ENCODE results near the gene HOXC9. TPM values are rescaled to one million over a fixed set of nuclear protein-coding genes. Genes with fewer than 3 reads are reported as not detected.
A peak's percentile ranks its signal among the peaks of the same experiment; 100 is the strongest.

Gene HOXC9
- total and polyA plus RNA-seq, 9 of the 15 experiments (the other 6 are each of a cell fraction or from before 2014, with no cell fraction given) = 1.1 to 10.5 (median 9.3) TPM

DNA sequence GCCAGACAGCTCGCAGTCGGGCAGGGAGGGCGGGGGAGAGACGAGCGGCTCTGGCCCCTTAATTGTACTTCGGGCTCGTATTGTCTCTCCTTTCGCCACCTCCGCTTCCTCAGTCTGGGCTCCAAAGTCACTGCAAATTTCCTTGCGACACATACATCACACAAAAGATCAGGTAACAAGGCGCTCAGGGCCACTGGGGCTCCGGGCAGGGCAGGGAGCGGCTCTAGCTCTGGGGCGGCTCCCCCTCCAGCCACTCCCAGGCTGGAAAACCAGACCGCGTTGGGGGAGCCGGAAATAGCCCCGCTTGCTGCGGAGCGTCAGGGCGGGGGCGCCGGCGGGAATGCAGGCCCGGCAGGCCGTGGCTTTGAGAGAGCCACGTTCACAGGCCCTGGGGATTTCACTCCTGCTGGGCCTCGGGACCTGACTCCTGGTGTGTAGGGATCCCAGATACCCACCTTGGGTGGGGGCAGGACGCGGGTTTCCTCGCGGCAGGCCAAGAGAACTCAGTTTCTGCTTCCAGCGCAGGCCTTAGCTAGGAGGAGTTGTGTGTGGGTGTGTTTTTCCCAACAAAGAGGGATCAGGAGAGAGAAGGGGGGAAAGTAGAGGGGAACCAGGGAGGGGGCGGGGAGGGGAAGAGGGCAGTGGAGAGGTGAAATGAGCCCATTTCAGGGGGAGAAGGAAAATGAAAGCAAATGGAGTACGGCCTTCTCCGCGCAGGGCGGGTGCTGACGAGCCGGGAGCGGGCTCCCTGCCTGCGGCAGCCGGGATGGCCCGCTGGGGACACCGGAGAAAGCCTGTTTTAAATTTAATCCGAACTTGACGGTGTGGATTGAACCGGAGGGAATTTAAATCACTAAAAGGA is 4.4 kb upstream of the HOXC9 start (continued):
- TF ChIP-seq, protein P1, sequence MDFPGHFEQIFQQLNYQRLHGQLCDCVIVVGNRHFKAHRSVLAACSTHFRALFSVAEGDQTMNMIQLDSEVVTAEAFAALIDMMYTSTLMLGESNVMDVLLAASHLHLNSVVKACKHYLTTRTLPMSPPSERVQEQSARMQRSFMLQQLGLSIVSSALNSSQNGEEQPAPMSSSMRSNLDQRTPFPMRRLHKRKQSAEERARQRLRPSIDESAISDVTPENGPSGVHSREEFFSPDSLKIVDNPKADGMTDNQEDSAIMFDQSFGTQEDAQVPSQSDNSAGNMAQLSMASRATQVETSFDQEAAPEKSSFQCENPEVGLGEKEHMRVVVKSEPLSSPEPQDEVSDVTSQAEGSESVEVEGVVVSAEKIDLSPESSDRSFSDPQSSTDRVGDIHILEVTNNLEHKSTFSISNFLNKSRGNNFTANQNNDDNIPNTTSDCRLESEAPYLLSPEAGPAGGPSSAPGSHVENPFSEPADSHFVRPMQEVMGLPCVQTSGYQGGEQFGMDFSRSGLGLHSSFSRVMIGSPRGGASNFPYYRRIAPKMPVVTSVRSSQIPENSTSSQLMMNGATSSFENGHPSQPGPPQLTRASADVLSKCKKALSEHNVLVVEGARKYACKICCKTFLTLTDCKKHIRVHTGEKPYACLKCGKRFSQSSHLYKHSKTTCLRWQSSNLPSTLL (IDR thresholded peaks at IDR 0.05) = no peak
- TF ChIP-seq SMAD2 (IDR thresholded peaks at IDR 0.05; ENCODE audit: low read depth, low read length) = no peak
- TF ChIP-seq, protein P2, sequence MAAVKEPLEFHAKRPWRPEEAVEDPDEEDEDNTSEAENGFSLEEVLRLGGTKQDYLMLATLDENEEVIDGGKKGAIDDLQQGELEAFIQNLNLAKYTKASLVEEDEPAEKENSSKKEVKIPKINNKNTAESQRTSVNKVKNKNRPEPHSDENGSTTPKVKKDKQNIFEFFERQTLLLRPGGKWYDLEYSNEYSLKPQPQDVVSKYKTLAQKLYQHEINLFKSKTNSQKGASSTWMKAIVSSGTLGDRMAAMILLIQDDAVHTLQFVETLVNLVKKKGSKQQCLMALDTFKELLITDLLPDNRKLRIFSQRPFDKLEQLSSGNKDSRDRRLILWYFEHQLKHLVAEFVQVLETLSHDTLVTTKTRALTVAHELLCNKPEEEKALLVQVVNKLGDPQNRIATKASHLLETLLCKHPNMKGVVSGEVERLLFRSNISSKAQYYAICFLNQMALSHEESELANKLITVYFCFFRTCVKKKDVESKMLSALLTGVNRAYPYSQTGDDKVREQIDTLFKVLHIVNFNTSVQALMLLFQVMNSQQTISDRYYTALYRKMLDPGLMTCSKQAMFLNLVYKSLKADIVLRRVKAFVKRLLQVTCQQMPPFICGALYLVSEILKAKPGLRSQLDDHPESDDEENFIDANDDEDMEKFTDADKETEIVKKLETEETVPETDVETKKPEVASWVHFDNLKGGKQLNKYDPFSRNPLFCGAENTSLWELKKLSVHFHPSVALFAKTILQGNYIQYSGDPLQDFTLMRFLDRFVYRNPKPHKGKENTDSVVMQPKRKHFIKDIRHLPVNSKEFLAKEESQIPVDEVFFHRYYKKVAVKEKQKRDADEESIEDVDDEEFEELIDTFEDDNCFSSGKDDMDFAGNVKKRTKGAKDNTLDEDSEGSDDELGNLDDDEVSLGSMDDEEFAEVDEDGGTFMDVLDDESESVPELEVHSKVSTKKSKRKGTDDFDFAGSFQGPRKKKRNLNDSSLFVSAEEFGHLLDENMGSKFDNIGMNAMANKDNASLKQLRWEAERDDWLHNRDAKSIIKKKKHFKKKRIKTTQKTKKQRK (IDR thresholded peaks at IDR 0.05; ENCODE audit: borderline replicate concordance, low read depth, low read length) = no peak
- TF ChIP-seq, protein P3, sequence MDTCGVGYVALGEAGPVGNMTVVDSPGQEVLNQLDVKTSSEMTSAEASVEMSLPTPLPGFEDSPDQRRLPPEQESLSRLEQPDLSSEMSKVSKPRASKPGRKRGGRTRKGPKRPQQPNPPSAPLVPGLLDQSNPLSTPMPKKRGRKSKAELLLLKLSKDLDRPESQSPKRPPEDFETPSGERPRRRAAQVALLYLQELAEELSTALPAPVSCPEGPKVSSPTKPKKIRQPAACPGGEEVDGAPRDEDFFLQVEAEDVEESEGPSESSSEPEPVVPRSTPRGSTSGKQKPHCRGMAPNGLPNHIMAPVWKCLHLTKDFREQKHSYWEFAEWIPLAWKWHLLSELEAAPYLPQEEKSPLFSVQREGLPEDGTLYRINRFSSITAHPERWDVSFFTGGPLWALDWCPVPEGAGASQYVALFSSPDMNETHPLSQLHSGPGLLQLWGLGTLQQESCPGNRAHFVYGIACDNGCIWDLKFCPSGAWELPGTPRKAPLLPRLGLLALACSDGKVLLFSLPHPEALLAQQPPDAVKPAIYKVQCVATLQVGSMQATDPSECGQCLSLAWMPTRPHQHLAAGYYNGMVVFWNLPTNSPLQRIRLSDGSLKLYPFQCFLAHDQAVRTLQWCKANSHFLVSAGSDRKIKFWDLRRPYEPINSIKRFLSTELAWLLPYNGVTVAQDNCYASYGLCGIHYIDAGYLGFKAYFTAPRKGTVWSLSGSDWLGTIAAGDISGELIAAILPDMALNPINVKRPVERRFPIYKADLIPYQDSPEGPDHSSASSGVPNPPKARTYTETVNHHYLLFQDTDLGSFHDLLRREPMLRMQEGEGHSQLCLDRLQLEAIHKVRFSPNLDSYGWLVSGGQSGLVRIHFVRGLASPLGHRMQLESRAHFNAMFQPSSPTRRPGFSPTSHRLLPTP (IDR thresholded peaks at IDR 0.05; ENCODE audit: borderline replicate concordance, extremely low read depth, insufficient read length) = no peak
- no peak for TF ChIP-seq SAFB (IDR thresholded peaks at IDR 0.05; ENCODE audit: borderline replicate concordance, low read depth, low read length)
- peak; percentile 61; the same call in 1 of the 2 replicates for TF ChIP-seq ELF2 (CRISPR knock-in tag; IDR thresholded peaks at IDR 0.05)
- TF ChIP-seq NBN (IDR thresholded peaks at IDR 0.05; ENCODE audit: low read depth) = no peak
- no peak for TF ChIP-seq CBX8 (IDR thresholded peaks at IDR 0.05; ENCODE audit: borderline replicate concordance, extremely low read depth, low read depth, low read length, poor library complexity, severe bottlenecking)
- TF ChIP-seq TCFL5 (CRISPR knock-in tag; conservative IDR thresholded peaks at IDR 0.05) = no peak
- no peak for TF ChIP-seq ZNF143 (CRISPR knock-in tag; IDR thresholded peaks at IDR 0.05)
- no peak for TF ChIP-seq SMAD3 (CRISPR knock-in tag; conservative IDR thresholded peaks at IDR 0.05)
- TF ChIP-seq, protein P4, sequence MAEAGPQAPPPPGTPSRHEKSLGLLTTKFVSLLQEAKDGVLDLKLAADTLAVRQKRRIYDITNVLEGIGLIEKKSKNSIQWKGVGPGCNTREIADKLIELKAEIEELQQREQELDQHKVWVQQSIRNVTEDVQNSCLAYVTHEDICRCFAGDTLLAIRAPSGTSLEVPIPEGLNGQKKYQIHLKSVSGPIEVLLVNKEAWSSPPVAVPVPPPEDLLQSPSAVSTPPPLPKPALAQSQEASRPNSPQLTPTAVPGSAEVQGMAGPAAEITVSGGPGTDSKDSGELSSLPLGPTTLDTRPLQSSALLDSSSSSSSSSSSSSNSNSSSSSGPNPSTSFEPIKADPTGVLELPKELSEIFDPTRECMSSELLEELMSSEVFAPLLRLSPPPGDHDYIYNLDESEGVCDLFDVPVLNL (CRISPR knock-in tag; IDR thresholded peaks at IDR 0.05; ENCODE audit: low read depth) = peak; percentile 61; the same call in 1 of the 2 replicates
- no peak for TF ChIP-seq ZFP36 (IDR thresholded peaks at IDR 0.05; ENCODE audit: low read depth, low read length, partially characterized antibody)
- TF ChIP-seq, protein P5, sequence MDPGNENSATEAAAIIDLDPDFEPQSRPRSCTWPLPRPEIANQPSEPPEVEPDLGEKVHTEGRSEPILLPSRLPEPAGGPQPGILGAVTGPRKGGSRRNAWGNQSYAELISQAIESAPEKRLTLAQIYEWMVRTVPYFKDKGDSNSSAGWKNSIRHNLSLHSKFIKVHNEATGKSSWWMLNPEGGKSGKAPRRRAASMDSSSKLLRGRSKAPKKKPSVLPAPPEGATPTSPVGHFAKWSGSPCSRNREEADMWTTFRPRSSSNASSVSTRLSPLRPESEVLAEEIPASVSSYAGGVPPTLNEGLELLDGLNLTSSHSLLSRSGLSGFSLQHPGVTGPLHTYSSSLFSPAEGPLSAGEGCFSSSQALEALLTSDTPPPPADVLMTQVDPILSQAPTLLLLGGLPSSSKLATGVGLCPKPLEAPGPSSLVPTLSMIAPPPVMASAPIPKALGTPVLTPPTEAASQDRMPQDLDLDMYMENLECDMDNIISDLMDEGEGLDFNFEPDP (CRISPR knock-in tag; IDR thresholded peaks at IDR 0.05) = no peak
- no peak for TF ChIP-seq XRCC4 (IDR thresholded peaks at IDR 0.05; ENCODE audit: extremely low read depth, insufficient read depth, insufficient read length)
